ENCODE results near the gene AGAP3.

Gene AGAP3

GRCh38 chr7:151133266-151133985 lies 47.2 kb downstream of the AGAP3 start:
- Histone ChIP-seq H3K36me3 (ENCODE audit: insufficient read depth, insufficient read length, low read length) (peaks cover 80% of the 10 kb centered on the region), H3K27me3 (ENCODE audit: insufficient read depth, insufficient read length) (no peaks in the 10 kb centered on the region), H3K4me1 (ENCODE audit: insufficient read depth, insufficient read length) (peaks cover 15% of the 10 kb centered on the region), H3K9ac (ENCODE audit: insufficient read length, low read depth) (no peak overlapping the region), H3K9me3 (ENCODE audit: insufficient read depth, low read length) (no peaks in the 10 kb centered on the region), H3K4me3 (ENCODE audit: insufficient read length, low read depth) (no peak overlapping the region)
- TF ChIP-seq ZNF274 (IDR thresholded peaks at IDR 0.05; ENCODE audit: low read depth, low read length) (no peak), YY1 (IDR thresholded peaks at IDR 0.05; ENCODE audit: insufficient read depth, insufficient read length) (no peak), SUZ12 (IDR thresholded peaks at IDR 0.05; ENCODE audit: extremely low read depth, insufficient read depth, insufficient read length) (no peak)
- no peak for DNase-seq (ENCODE audit: low read depth, low spot score)

- H3K4me1 ChIP-seq (ENCODE audit: insufficient read depth, insufficient read length), result peaks cover 22% of the 10 kb centered on the region
- peaks cover 80% of the 10 kb centered on the region for H3K36me3 ChIP-seq (ENCODE audit: insufficient read depth, insufficient read length, low read length)
- no peaks in the 10 kb centered on the region for H3K27me3 ChIP-seq (ENCODE audit: insufficient read depth, insufficient read length)
- no peak overlapping the region for H3K4me3 ChIP-seq (ENCODE audit: insufficient read length, low read depth)
- no peaks in the 10 kb centered on the region for H3K9me3 ChIP-seq (ENCODE audit: insufficient read depth, low read length)
- no peak for DNase-seq (ENCODE audit: low read depth, low spot score)
- no peak overlapping the region for H3K9ac ChIP-seq (ENCODE audit: insufficient read length, low read depth)
- TF ChIP-seq YY1 (IDR thresholded peaks at IDR 0.05; ENCODE audit: insufficient read depth, insufficient read length) (no peak), SUZ12 (IDR thresholded peaks at IDR 0.05; ENCODE audit: extremely low read depth, insufficient read depth, insufficient read length) (no peak), ZNF274 (IDR thresholded peaks at IDR 0.05; ENCODE audit: low read depth, low read length) (no peak)
Observed at GRCh38 chr7:151133986-151134742, 47.9 kb downstream of the AGAP3 start.

- Histone ChIP-seq H3K4me1 (ENCODE audit: insufficient read depth, insufficient read length) (peaks cover 25% of the 10 kb centered on the region), H3K36me3 (ENCODE audit: insufficient read depth, insufficient read length, low read length) (peaks cover 81% of the 10 kb centered on the region), H3K9me3 (ENCODE audit: insufficient read depth, low read length) (no peaks in the 10 kb centered on the region), H3K4me3 (ENCODE audit: insufficient read length, low read depth) (no peak overlapping the region), H3K9ac (ENCODE audit: insufficient read length, low read depth) (no peak overlapping the region), H3K27me3 (ENCODE audit: insufficient read depth, insufficient read length) (no peaks in the 10 kb centered on the region)
- no peak for TF ChIP-seq YY1 (IDR thresholded peaks at IDR 0.05; ENCODE audit: insufficient read depth, insufficient read length)
- no peak for TF ChIP-seq SUZ12 (IDR thresholded peaks at IDR 0.05; ENCODE audit: extremely low read depth, insufficient read depth, insufficient read length)
- TF ChIP-seq ZNF274 (IDR thresholded peaks at IDR 0.05; ENCODE audit: low read depth, low read length), result no peak
- no peak for DNase-seq (ENCODE audit: low read depth, low spot score)
Observed at GRCh38 chr7:151134743-151135524, 48.7 kb downstream of the AGAP3 start.

- Histone ChIP-seq H3K36me3 (ENCODE audit: insufficient read depth, insufficient read length, low read length) (peaks cover 81% of the 10 kb centered on the region), H3K4me3 (ENCODE audit: insufficient read length, low read depth) (no peak overlapping the region), H3K27me3 (ENCODE audit: insufficient read depth, insufficient read length) (no peaks in the 10 kb centered on the region), H3K4me1 (ENCODE audit: insufficient read depth, insufficient read length) (peaks cover 25% of the 10 kb centered on the region), H3K9ac (ENCODE audit: insufficient read length, low read depth) (no peak overlapping the region), H3K9me3 (ENCODE audit: insufficient read depth, low read length) (no peaks in the 10 kb centered on the region)
- no peak for TF ChIP-seq YY1 (IDR thresholded peaks at IDR 0.05; ENCODE audit: insufficient read depth, insufficient read length)
- TF ChIP-seq ZNF274 (IDR thresholded peaks at IDR 0.05; ENCODE audit: low read depth, low read length), result no peak
- TF ChIP-seq SUZ12 (IDR thresholded peaks at IDR 0.05; ENCODE audit: extremely low read depth, insufficient read depth, insufficient read length), result no peak
- no peak for DNase-seq (ENCODE audit: low read depth, low spot score)
Observed at GRCh38 chr7:151135525-151135845, 49.2 kb downstream of the AGAP3 start.

- no peak for DNase-seq (ENCODE audit: low read depth, low spot score)
- peaks cover 29% of the 10 kb centered on the region for H3K4me1 ChIP-seq (ENCODE audit: insufficient read depth, insufficient read length)
- H3K4me3 ChIP-seq (ENCODE audit: insufficient read length, low read depth), result no peak overlapping the region
- TF ChIP-seq YY1 (IDR thresholded peaks at IDR 0.05; ENCODE audit: insufficient read depth, insufficient read length) (no peak), ZNF274 (IDR thresholded peaks at IDR 0.05; ENCODE audit: low read depth, low read length) (no peak), SUZ12 (IDR thresholded peaks at IDR 0.05; ENCODE audit: extremely low read depth, insufficient read depth, insufficient read length) (no peak)
- H3K9ac ChIP-seq (ENCODE audit: insufficient read length, low read depth), result no peak overlapping the region
- H3K9me3 ChIP-seq (ENCODE audit: insufficient read depth, low read length), result no peaks in the 10 kb centered on the region
- H3K36me3 ChIP-seq (ENCODE audit: insufficient read depth, insufficient read length, low read length), result peaks cover 81% of the 10 kb centered on the region
- H3K27me3 ChIP-seq (ENCODE audit: insufficient read depth, insufficient read length), result no peaks in the 10 kb centered on the region
Observed at GRCh38 chr7:151135866-151136843, 49.9 kb downstream of the AGAP3 start.

GRCh38 chr7:151137076-151137675 lies 50.9 kb downstream of the AGAP3 start:
- H3K9ac ChIP-seq (ENCODE audit: insufficient read length, low read depth), result no peak overlapping the region
- H3K4me3 ChIP-seq (ENCODE audit: insufficient read length, low read depth), result no peak overlapping the region
- H3K36me3 ChIP-seq (ENCODE audit: insufficient read depth, insufficient read length, low read length), result peaks cover 81% of the 10 kb centered on the region
- no peak for DNase-seq (ENCODE audit: low read depth, low spot score)
- TF ChIP-seq YY1 (IDR thresholded peaks at IDR 0.05; ENCODE audit: insufficient read depth, insufficient read length) (no peak), ZNF274 (IDR thresholded peaks at IDR 0.05; ENCODE audit: low read depth, low read length) (no peak), SUZ12 (IDR thresholded peaks at IDR 0.05; ENCODE audit: extremely low read depth, insufficient read depth, insufficient read length) (no peak)
- H3K4me1 ChIP-seq (ENCODE audit: insufficient read depth, insufficient read length), result peaks cover 33% of the 10 kb centered on the region
- H3K27me3 ChIP-seq (ENCODE audit: insufficient read depth, insufficient read length), result no peaks in the 10 kb centered on the region
- no peaks in the 10 kb centered on the region for H3K9me3 ChIP-seq (ENCODE audit: insufficient read depth, low read length)
